ENCODE measurements around the gene NDUFS2.

GRCh38 chr1:161176468-161177111, 25.6 kb upstream of the NDUFS2 start:
- TF ChIP-seq CTCF (conservative IDR thresholded peaks at IDR 0.05; ENCODE audit: low read depth, low read length) (no peak), EZH2 (IDR thresholded peaks at IDR 0.05; ENCODE audit: borderline replicate concordance, low read depth, low read length, poor library complexity, severe bottlenecking) (no peak)

All from A673 (cell line).